GM23338 (cell line): Measurements from ENCODE around the gene NKD1. TPM values are rescaled to one million over a fixed set of nuclear protein-coding genes. Genes with fewer than 3 reads are reported as not detected.

Experiments
- ATAC-seq: fragments of 200-7000 bp; cut with Tn5 transposase; 3 replicates; pipeline ENCODE4 v1.9.1; 2020
- DNase-seq: peaks from one replicate; pipeline ENCODE4 v3.0.0-alpha.2; 2015; ENCODE audit warnings: low spot score
- H2AFZ ChIP-seq: fragments of 200-600 bp; sonication (generic); 2 replicates; pipeline ENCODE4 v1.8.0; 2016; ENCODE audit warnings: antibody characterized with exemption, mild to moderate bottlenecking, moderate library complexity
- H3F3A ChIP-seq: fragments of 200-600 bp; sonication (generic); replicated peaks from 2 replicates; pipeline ENCODE4 v1.8.0; 2017; ENCODE audit warnings: antibody characterized with exemption, mixed run types, low read depth
- H3K27ac ChIP-seq: fragments of 200-600 bp; sonication (generic); 2 replicates; pipeline ENCODE4 v1.6.1; 2016; ENCODE audit warnings: low read depth
- H3K27me3 ChIP-seq: fragments of 200-600 bp; sonication (generic); 2 replicates; pipeline ENCODE4 v1.8.0; 2016; ENCODE audit warnings: mild to moderate bottlenecking, mixed run types, moderate library complexity; ENCODE audit not compliant: insufficient read depth
- H3K36me3 ChIP-seq: fragments of 200-600 bp; sonication (generic); 2 replicates; pipeline ENCODE4 v1.8.0; 2016; ENCODE audit warnings: mild to moderate bottlenecking; ENCODE audit not compliant: insufficient read depth
- H3K4me1 ChIP-seq: fragments of 200-600 bp; sonication (generic); 2 replicates; pipeline ENCODE4 v1.8.0; 2016; ENCODE audit warnings: mild to moderate bottlenecking, moderate library complexity; ENCODE audit not compliant: insufficient read depth
- H3K4me2 ChIP-seq: fragments of 200-600 bp; sonication (generic); 2 replicates; pipeline ENCODE4 v1.7.1; 2017; ENCODE audit warnings: mixed run types
- H3K4me3 ChIP-seq: fragments of 200-600 bp; sonication (generic); 2 replicates; pipeline ENCODE4 v1.6.1; 2016; ENCODE audit warnings: mixed run types
- H3K79me2 ChIP-seq: fragments of 200-600 bp; sonication (generic); replicated peaks from 2 replicates; pipeline ENCODE4 v1.8.0; 2017; ENCODE audit warnings: mild to moderate bottlenecking; ENCODE audit not compliant: insufficient read depth
- H3K9me2 ChIP-seq: fragments of 200-600 bp; sonication (generic); 2 replicates; pipeline ENCODE4 v1.8.0; 2017; ENCODE audit not compliant: insufficient read depth
- H4K20me1 ChIP-seq: fragments of 200-600 bp; sonication (generic); replicated peaks from 2 replicates; pipeline ENCODE4 v1.8.0; 2017; ENCODE audit warnings: mild to moderate bottlenecking; ENCODE audit not compliant: insufficient read depth
- H3K27ac Mint-ChIP-seq: 2 replicates; pipeline ENCODE4 v1.8.0; 2020; ENCODE audit warnings: inconsistent platforms, mild to moderate bottlenecking, moderate library complexity, mixed read lengths
- H3K27me3 Mint-ChIP-seq: 3 replicates; pipeline ENCODE4 v1.8.0; 2022; ENCODE audit warnings: low read depth, mild to moderate bottlenecking, moderate library complexity, mixed read lengths, inconsistent platforms; ENCODE audit not compliant: insufficient read depth, poor library complexity
- H3K36me3 Mint-ChIP-seq: 3 replicates; pipeline ENCODE4 v1.8.0; 2021; ENCODE audit warnings: low read depth, mild to moderate bottlenecking, inconsistent platforms, moderate library complexity, mixed read lengths
- H3K4me1 Mint-ChIP-seq: 3 replicates; pipeline ENCODE4 v1.8.0; 2020; ENCODE audit warnings: mild to moderate bottlenecking, inconsistent platforms, mixed read lengths
- H3K4me3 Mint-ChIP-seq: 3 replicates; pipeline ENCODE4 v1.8.0; 2021; ENCODE audit warnings: moderate library complexity, mild to moderate bottlenecking, inconsistent platforms, mixed read lengths
- H3K9me3 Mint-ChIP-seq: 3 replicates; pipeline ENCODE4 v1.8.0; 2020; ENCODE audit warnings: moderate library complexity, mild to moderate bottlenecking, inconsistent platforms, mixed read lengths
- CREB1 ChIP-seq: fragments of 250-450 bp; sonication (Bioruptor Pico); IDR thresholded peaks from 2 replicates; pipeline ENCODE4 v1.5.0; 2020; ENCODE audit warnings: low read depth, mild to moderate bottlenecking, moderate library complexity
- EZH2 ChIP-seq: fragments of 200-600 bp; sonication (generic); IDR thresholded peaks from one replicate; pipeline ENCODE4 v1.8.0; 2017; ENCODE audit warnings: antibody characterized with exemption, mild to moderate bottlenecking, low read depth; ENCODE audit not compliant: unreplicated experiment
- EZH2phosphoT487 ChIP-seq: fragments of 200-600 bp; sonication (generic); IDR thresholded peaks from one replicate; pipeline ENCODE4 v1.8.1; 2018; ENCODE audit warnings: antibody characterized with exemption; ENCODE audit not compliant: unreplicated experiment
- JUNB ChIP-seq: IDR thresholded peaks from one replicate; pipeline ENCODE4 v1.6.1; 2016; ENCODE audit warnings: antibody characterized with exemption; ENCODE audit not compliant: unreplicated experiment
- NANOG ChIP-seq: IDR thresholded peaks from 2 replicates; pipeline ENCODE4 v1.6.1; 2016; ENCODE audit warnings: antibody characterized with exemption, borderline replicate concordance
- POLR2AphosphoS5 ChIP-seq: IDR thresholded peaks from 2 replicates; pipeline ENCODE4 v1.6.1; 2016; ENCODE audit warnings: antibody characterized with exemption, low read depth
- ZNF114 ChIP-seq: fragments of 250-450 bp; sonication (Bioruptor Pico); IDR thresholded peaks from 2 replicates; pipeline ENCODE4 v1.5.0; 2020; ENCODE audit warnings: mild to moderate bottlenecking, moderate library complexity
- polyA plus RNA-seq: library from polyadenylated mRNA; unstranded; fragments of >200 nt; fragmentation: Nextera tagmentation; extraction: Ambion mirVana; gene quantifications from 2 replicates; pipeline ENCODE4 v1.2.1, GENCODE V29; 2016
- total RNA-seq: library from RNA; depleted of rRNA; stranded (reverse); fragments of >200 nt; shearing (Covaris generic); gene quantifications from 2 replicates; pipeline ENCODE4 v1.2.3, GENCODE V29; 2014
- TF ChIP-seq, protein P1 (sequence below): fragments of 250-450 bp; sonication (Bioruptor Pico); IDR thresholded peaks from 2 replicates; pipeline ENCODE4 v1.5.0; 2020; ENCODE audit warnings: mild to moderate bottlenecking, moderate library complexity

The NKD1 gene
- total and polyA plus RNA-seq, 2 experiments from 2014 or later: 2.1 to 2.3 TPM

GRCh38 chr16:50526249-50526648 is 21.9 kb upstream of the NKD1 start (continued):
- TF ChIP-seq, protein P1, sequence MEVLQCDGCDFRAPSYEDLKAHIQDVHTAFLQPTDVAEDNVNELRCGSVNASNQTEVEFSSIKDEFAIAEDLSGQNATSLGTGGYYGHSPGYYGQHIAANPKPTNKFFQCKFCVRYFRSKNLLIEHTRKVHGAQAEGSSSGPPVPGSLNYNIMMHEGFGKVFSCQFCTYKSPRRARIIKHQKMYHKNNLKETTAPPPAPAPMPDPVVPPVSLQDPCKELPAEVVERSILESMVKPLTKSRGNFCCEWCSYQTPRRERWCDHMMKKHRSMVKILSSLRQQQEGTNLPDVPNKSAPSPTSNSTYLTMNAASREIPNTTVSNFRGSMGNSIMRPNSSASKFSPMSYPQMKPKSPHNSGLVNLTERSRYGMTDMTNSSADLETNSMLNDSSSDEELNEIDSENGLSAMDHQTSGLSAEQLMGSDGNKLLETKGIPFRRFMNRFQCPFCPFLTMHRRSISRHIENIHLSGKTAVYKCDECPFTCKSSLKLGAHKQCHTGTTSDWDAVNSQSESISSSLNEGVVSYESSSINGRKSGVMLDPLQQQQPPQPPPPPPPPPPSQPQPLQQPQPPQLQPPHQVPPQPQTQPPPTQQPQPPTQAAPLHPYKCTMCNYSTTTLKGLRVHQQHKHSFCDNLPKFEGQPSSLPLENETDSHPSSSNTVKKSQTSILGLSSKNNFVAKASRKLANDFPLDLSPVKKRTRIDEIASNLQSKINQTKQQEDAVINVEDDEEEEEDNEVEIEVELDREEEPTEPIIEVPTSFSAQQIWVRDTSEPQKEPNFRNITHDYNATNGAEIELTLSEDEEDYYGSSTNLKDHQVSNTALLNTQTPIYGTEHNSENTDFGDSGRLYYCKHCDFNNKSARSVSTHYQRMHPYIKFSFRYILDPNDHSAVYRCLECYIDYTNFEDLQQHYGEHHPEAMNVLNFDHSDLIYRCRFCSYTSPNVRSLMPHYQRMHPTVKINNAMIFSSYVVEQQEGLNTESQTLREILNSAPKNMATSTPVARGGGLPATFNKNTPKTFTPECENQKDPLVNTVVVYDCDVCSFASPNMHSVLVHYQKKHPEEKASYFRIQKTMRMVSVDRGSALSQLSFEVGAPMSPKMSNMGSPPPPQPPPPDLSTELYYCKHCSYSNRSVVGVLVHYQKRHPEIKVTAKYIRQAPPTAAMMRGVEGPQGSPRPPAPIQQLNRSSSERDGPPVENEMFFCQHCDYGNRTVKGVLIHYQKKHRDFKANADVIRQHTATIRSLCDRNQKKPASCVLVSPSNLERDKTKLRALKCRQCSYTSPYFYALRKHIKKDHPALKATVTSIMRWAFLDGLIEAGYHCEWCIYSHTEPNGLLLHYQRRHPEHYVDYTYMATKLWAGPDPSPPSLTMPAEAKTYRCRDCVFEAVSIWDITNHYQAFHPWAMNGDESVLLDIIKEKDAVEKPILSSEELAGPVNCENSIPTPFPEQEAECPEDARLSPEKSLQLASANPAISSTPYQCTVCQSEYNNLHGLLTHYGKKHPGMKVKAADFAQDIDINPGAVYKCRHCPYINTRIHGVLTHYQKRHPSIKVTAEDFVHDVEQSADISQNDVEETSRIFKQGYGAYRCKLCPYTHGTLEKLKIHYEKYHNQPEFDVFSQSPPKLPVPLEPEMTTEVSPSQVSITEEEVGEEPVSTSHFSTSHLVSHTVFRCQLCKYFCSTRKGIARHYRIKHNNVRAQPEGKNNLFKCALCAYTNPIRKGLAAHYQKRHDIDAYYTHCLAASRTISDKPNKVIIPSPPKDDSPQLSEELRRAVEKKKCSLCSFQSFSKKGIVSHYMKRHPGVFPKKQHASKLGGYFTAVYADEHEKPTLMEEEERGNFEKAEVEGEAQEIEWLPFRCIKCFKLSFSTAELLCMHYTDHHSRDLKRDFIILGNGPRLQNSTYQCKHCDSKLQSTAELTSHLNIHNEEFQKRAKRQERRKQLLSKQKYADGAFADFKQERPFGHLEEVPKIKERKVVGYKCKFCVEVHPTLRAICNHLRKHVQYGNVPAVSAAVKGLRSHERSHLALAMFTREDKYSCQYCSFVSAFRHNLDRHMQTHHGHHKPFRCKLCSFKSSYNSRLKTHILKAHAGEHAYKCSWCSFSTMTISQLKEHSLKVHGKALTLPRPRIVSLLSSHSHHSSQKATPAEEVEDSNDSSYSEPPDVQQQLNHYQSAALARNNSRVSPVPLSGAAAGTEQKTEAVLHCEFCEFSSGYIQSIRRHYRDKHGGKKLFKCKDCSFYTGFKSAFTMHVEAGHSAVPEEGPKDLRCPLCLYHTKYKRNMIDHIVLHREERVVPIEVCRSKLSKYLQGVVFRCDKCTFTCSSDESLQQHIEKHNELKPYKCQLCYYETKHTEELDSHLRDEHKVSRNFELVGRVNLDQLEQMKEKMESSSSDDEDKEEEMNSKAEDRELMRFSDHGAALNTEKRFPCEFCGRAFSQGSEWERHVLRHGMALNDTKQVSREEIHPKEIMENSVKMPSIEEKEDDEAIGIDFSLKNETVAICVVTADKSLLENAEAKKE (CRISPR knock-in tag): no peak
- TF ChIP-seq POLR2AphosphoS5 (no peak), NANOG (no peak), EZH2phosphoT487 (no peak), CREB1 (CRISPR knock-in tag) (no peak)

DNA sequence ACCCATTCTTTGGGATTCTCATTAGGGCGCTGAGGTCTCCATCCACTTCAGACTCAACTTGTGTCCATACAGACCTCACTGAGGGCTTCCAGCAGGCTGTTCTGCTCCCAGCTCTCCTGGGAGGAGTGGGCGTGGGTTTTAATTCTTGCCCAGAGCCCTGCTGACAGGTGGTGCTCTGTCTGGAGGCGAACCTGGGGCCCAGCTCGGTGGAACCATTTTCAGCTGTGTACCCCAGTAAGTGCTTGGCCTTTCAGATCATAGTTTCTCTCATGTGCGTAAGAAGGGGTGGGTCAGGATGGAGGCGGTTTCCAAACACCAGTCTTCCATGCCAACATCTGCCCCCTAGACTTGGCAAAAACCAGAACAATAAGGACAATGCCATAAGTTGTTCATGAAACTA is 21.4 kb upstream of the NKD1 start:
- Mint-ChIP-seq H3K4me3 (no peak overlapping the region), H3K4me1 (no peaks in the 10 kb centered on the region), H3K27ac (no peak overlapping the region), H3K9me3 (peaks cover 19% of the 10 kb centered on the region), H3K36me3 (no peaks in the 10 kb centered on the region; the same call in 2 of the 3 replicates), H3K27me3 (peaks cover 2% of the 10 kb centered on the region)
- Histone ChIP-seq H3K79me2 (no peaks in the 10 kb centered on the region), H3F3A (no peaks in the 10 kb centered on the region), H3K4me3 (no peak overlapping the region), H3K9me2 (peaks cover 6% of the 10 kb centered on the region; the same call in 1 of the 2 replicates), H3K36me3 (no peaks in the 10 kb centered on the region), H3K27me3 (no peaks in the 10 kb centered on the region), H3K27ac (no peak overlapping the region), H4K20me1 (no peaks in the 10 kb centered on the region), H3K4me1 (no peaks in the 10 kb centered on the region), H3K4me2 (no peak overlapping the region), H2AFZ (no peak overlapping the region)
- ATAC-seq (no peak), DNase-seq (no peak)
- no peak for TF ChIP-seq EZH2
- TF ChIP-seq POLR2AphosphoS5: no peak
- no peak for TF ChIP-seq ZNF114 (CRISPR knock-in tag)
- no peak for TF ChIP-seq JUNB
- TF ChIP-seq CREB1 (CRISPR knock-in tag): no peak
- TF ChIP-seq, protein P1 (CRISPR knock-in tag): no peak
- TF ChIP-seq EZH2phosphoT487: no peak
